ENCODE results near the gene UNK. TPM values are rescaled to one million over a fixed set of nuclear protein-coding genes. Genes with fewer than 3 reads are reported as not detected.
A peak's percentile ranks its signal among the peaks of the same experiment; 100 is the strongest.

The UNK gene
- total and polyA plus RNA-seq, 9 of the 15 experiments (the other 6 are each of a cell fraction or from before 2014, with no cell fraction given), result 12.8 to 38.6 (median 24.8) TPM

DNA sequence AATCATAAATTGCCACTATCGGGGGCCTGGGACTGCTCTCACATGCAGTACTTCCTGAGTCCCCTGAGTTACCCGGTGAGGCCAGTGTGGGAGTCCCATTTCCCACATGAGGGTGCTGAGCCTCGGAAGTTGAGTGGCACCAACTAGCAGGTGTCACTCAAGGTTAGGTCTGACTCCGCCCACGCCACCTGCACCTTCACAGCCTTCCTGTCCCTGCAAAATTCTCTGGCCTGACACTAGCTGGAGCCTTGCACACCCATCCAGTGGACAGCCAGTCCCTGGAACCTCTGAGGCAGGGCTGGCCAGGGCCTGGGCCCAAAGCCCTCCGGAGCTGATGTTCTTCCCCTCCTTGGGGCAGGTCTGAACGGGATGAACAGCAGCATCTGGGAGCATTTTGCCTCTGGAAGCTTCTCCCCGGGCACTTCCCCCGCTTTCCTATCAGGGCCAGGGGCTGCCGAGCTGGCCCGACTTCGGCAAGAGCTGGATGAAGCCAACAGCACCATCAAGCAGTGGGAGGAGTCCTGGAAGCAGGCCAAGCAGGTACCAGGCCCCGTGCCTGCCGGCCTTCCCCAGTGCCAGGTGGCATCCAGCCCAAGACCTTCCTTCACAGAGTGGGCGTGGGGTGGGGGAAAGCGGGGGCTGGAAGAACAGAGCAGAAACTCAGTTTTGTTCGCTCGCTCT is 37.7 kb downstream of the UNK start (continued):
- TF ChIP-seq, protein P1, sequence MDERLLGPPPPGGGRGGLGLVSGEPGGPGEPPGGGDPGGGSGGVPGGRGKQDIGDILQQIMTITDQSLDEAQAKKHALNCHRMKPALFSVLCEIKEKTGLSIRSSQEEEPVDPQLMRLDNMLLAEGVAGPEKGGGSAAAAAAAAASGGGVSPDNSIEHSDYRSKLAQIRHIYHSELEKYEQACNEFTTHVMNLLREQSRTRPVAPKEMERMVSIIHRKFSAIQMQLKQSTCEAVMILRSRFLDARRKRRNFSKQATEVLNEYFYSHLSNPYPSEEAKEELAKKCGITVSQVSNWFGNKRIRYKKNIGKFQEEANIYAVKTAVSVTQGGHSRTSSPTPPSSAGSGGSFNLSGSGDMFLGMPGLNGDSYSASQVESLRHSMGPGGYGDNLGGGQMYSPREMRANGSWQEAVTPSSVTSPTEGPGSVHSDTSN (CRISPR knock-in tag; IDR thresholded peaks at IDR 0.05; ENCODE audit: low read depth), result no peak
- TF ChIP-seq, protein P1 (tag; conservative IDR thresholded peaks at IDR 0.05; ENCODE audit: low read depth), result no peak
- 0 out of 2 replicates have a peak, but pooled peaks have one; percentile 23 for TF ChIP-seq ZFX (CRISPR knock-in tag; IDR thresholded peaks at IDR 0.05)

- H3K4me1 ChIP-seq (replicated peaks in 1 of 2; ENCODE audit: control insufficient read depth in 2 of 2, insufficient read depth in 2 of 2, low read length in 2 of 2), result peaks cover 0 to 39% of the 10 kb centered on the region in 2 experiments; a peak in 1 of 5 replicates
- H3K9ac ChIP-seq (ENCODE audit: insufficient read depth in 1 of 2, low read depth in 2 of 2, low read length in 2 of 2), result 0 out of 4 replicates have a peak overlapping the region, but pooled peaks of 1 of the 2 experiments have one; percentile 7
- H3K4me2 ChIP-seq (ENCODE audit: insufficient read depth, low read length), result no peak overlapping the region
- no peaks in the 10 kb centered on the region for H3K9me3 ChIP-seq (replicated peaks; ENCODE audit: control insufficient read depth, insufficient read depth, low read depth, low read length)
- no peak overlapping the region for H2AFZ ChIP-seq (ENCODE audit: low read depth, low read length)
- intact Hi-C loops (cut with micrococcal nuclease) (no loop called here), in situ Hi-C loops (cut with MboI) (no loop called here)
- no peaks in the 10 kb centered on the region for H4K20me1 ChIP-seq (replicated peaks; ENCODE audit: control insufficient read depth, insufficient read depth, low read length)
- ATAC-seq (no peak), DNase-seq (ENCODE audit: extremely low read depth in 1 of 4, low spot score in 3 of 4) (no peak), FAIRE-seq (no peak)
- BruUV-seq (replicated peaks), result no TSS peak
- no peak overlapping the region for H3K4me3 ChIP-seq
- H3K36me3 ChIP-seq (ENCODE audit: control insufficient read depth, insufficient read depth, low read length), result peaks cover 77% of the 10 kb centered on the region; the same call in 2 of the 3 replicates
- no peaks in the 10 kb centered on the region for H3K27me3 ChIP-seq (ENCODE audit: control insufficient read depth in 2 of 2, insufficient read depth in 2 of 2, low read length in 2 of 2)
- WGBS (ENCODE audit: insufficient coverage, low coverage, missing lambda C conversion rate), result 72% methylated on average over 3 of the region's 3 CpGs
- no peak overlapping the region for H3K27ac ChIP-seq (ENCODE audit: extremely low read depth, low read depth, low read length)
- H3K79me2 ChIP-seq (ENCODE audit: control insufficient read depth, insufficient read depth, low read length), result no peaks in the 10 kb centered on the region
- ChIA-PET POLR2A (interaction anchor here (0.8 to 8.0 kb wide), 8 partner anchors 7 to 47 kb away, joined by 3 to 121 read pairs (median 12); partner anchors contain the start of gene UNK), CTCF (ENCODE audit: low intra/inter-chr PET ratio) (no interaction called here)
- TF ChIP-seq ADNP (tag; IDR thresholded peaks at IDR 0.05) (no peak), CHD1 (IDR thresholded peaks at IDR 0.05; ENCODE audit: low read length) (no peak), TSC22D4 (tag; IDR thresholded peaks at IDR 0.05) (no peak), POLR2A (conservative IDR thresholded peaks at IDR 0.05) (0 out of 2 replicates have a peak, but pooled peaks have one; percentile 2), FOXJ3 (CRISPR knock-in tag; IDR thresholded peaks at IDR 0.05) (no peak), ZSCAN32 (CRISPR knock-in tag; IDR thresholded peaks at IDR 0.05) (0 out of 2 replicates have a peak, but pooled peaks have one; percentile 17)
- H3K9me1 ChIP-seq (ENCODE audit: control insufficient read depth, insufficient read depth, low read length), result no peaks in the 10 kb centered on the region
Measured at GRCh38 chr17:75822800-75823166, 38.2 kb downstream of the UNK start.
